CD14-positive monocyte (primary cell): Measurements from ENCODE around the gene LRRC7. TPM values are rescaled to one million over a fixed set of nuclear protein-coding genes. Genes with fewer than 3 reads are reported as not detected.

Experiments
- DNase-seq, 3 donors: peaks; one replicate each; pipeline ENCODE4 v3.0.0-alpha.2; 2011 to 2022
- H2AFZ ChIP-seq: 2 replicates; pipeline ENCODE4 v1.6.0; 2012; ENCODE audit warnings: mild to moderate bottlenecking, low read depth, low read length, inconsistent platforms; ENCODE audit not compliant: insufficient read depth, poor library complexity, severe bottlenecking
- H3K27ac ChIP-seq, 2 donors: 1 replicate in 1 of 2; 2 replicates in 1 of 2; pipeline ENCODE4 v1.5.1; 2012 to 2013; ENCODE audit warnings: low read length in 2 of 2, control low read depth in 1 of 2, inconsistent platforms in 1 of 2, low read depth in 1 of 2, mild to moderate bottlenecking in 1 of 2
- H3K27me3 ChIP-seq, 2 donors: one replicate each; pipeline versions ENCODE4 v1.6.0 to v1.6.1; 2011 to 2013; ENCODE audit warnings: low read length in 2 of 2; ENCODE audit not compliant: control insufficient read depth in 2 of 2, insufficient read depth in 2 of 2
- H3K36me3 ChIP-seq, 2 donors: replicated peaks in 1 of 2; 1 replicate in 1 of 2; 2 replicates in 1 of 2; pipeline versions ENCODE4 v1.5.1 to v1.6.1; 2012 to 2013; ENCODE audit warnings: low read length in 2 of 2, control low read depth in 1 of 2, inconsistent platforms in 1 of 2, mild to moderate bottlenecking in 1 of 2; ENCODE audit not compliant: insufficient read depth in 2 of 2, control insufficient read depth in 1 of 2
- H3K4me1 ChIP-seq, 2 donors: 1 replicate in 1 of 2; 2 replicates in 1 of 2; pipeline versions ENCODE4 v1.5.1 to v1.6.1; 2012 to 2013; ENCODE audit warnings: low read length in 2 of 2, control low read depth in 1 of 2, inconsistent platforms in 1 of 2, mild to moderate bottlenecking in 1 of 2, moderate library complexity in 1 of 2; ENCODE audit not compliant: insufficient read depth in 2 of 2, control insufficient read depth in 1 of 2
- H3K4me2 ChIP-seq: replicated peaks from 2 replicates; pipeline ENCODE3; 2012; ENCODE audit warnings: low read length, moderate library complexity, mild to moderate bottlenecking; ENCODE audit not compliant: poor library complexity, severe bottlenecking; ENCODE audit errors: extremely low read depth
- H3K4me3 ChIP-seq, 3 experiments: fragments of 200-600 bp in 1 of 3; sonication (generic) in 1 of 3; replicated peaks in 1 of 3; 1 replicate in 2 of 3; 2 replicates in 1 of 3; pipeline ENCODE4 v1.5.1; 2011 to 2013; ENCODE audit warnings: low read length in 3 of 3, mild to moderate bottlenecking in 3 of 3, control low read depth in 2 of 3, low read depth in 2 of 3, inconsistent platforms in 1 of 3, moderate library complexity in 1 of 3
- H3K79me2 ChIP-seq: 2 replicates; pipeline ENCODE4 v1.6.0; 2012; ENCODE audit warnings: mild to moderate bottlenecking, control low read depth, inconsistent platforms, low read length, moderate library complexity; ENCODE audit not compliant: insufficient read depth
- H3K9ac ChIP-seq: 2 replicates; pipeline ENCODE4 v1.6.0; 2017; ENCODE audit warnings: low read length, mild to moderate bottlenecking; ENCODE audit not compliant: insufficient read depth, poor library complexity, severe bottlenecking
- H3K9me3 ChIP-seq, 2 donors: replicated peaks in 1 of 2; 1 replicate in 1 of 2; 2 replicates in 1 of 2; pipeline versions ENCODE4 v1.5.1 to v1.6.1; 2012 to 2013; ENCODE audit warnings: low read length in 2 of 2, control low read depth in 1 of 2; ENCODE audit not compliant: control insufficient read depth in 1 of 2, insufficient read depth in 1 of 2
- H4K20me1 ChIP-seq: 2 replicates; pipeline ENCODE4 v1.6.0; 2012; ENCODE audit warnings: mild to moderate bottlenecking, low read length, control low read depth, moderate library complexity; ENCODE audit not compliant: insufficient read depth
- H3K27ac Mint-ChIP-seq, 7 donors: one replicate each; pipeline ENCODE4 v1.8.0; 2020; ENCODE audit warnings: mild to moderate bottlenecking in 7 of 7, mixed read lengths in 7 of 7, moderate library complexity in 6 of 7, inconsistent platforms in 2 of 7
- H3K27me3 Mint-ChIP-seq, 3 donors: one replicate each; pipeline ENCODE4 v1.8.0; 2021 to 2022; ENCODE audit warnings: low read depth in 3 of 3, mild to moderate bottlenecking in 3 of 3, mixed read lengths in 3 of 3, moderate library complexity in 3 of 3, inconsistent platforms in 1 of 3
- H3K36me3 Mint-ChIP-seq, 2 donors: one replicate each; pipeline ENCODE4 v1.8.0; 2020; ENCODE audit warnings: mixed read lengths in 2 of 2, inconsistent platforms in 1 of 2, mild to moderate bottlenecking in 1 of 2
- H3K4me1 Mint-ChIP-seq: one replicate; pipeline ENCODE4 v1.8.0; 2020; ENCODE audit warnings: mild to moderate bottlenecking, mixed read lengths
- H3K4me3 Mint-ChIP-seq, 2 donors: one replicate each; pipeline ENCODE4 v1.8.0; 2020; ENCODE audit warnings: mild to moderate bottlenecking in 2 of 2, mixed read lengths in 2 of 2, moderate library complexity in 1 of 2
- H3K9me3 Mint-ChIP-seq, 7 donors: one replicate each; pipeline ENCODE4 v1.8.0; 2020 to 2022; ENCODE audit warnings: mixed read lengths in 7 of 7, mild to moderate bottlenecking in 6 of 7, moderate library complexity in 6 of 7, inconsistent platforms in 2 of 7
- CTCF ChIP-seq: fragments of 200-600 bp; IDR thresholded peaks from one replicate; pipeline ENCODE4 v1.8.0; 2022; ENCODE audit warnings: antibody characterized with exemption, mild to moderate bottlenecking
- WGBS: methylation state at CpG from one replicate; pipeline ENCODE4 v1.1.5; 2013; ENCODE audit warnings: missing lambda C conversion rate; ENCODE audit not compliant: insufficient coverage; 5-methylcytosine and 5-hydroxymethylcytosine counted together
- intact Hi-C, 2 donors: fragments of 100-400 bp; cut with micrococcal nuclease; formaldehyde crosslinking; loops; one replicate each; pipeline versions ENCODE4 v1.15.0 to v1.15.1; 2023
- polyA plus RNA-seq, 3 donors: library from polyadenylated mRNA; depleted of rRNA in 1 of 3; unstranded in 2 of 3; stranded (reverse) in 1 of 3; fragments of 300-500 nt in 2 of 3; fragments of >200 nt in 1 of 3; fragmentation: Illumina TruSeq in 2 of 3; gene quantifications; 1 replicate in 2 of 3; 2 replicates in 1 of 3; pipeline ENCODE4 v1.2.3, GENCODE V29; 2012 to 2021

Gene LRRC7
- polyA plus RNA-seq, 3 donors = not detected

- Histone ChIP-seq H3K27me3 (no peaks in the 10 kb centered on the region), H3K4me1 (no peaks in the 10 kb centered on the region), H3K4me3 (no peak overlapping the region), H4K20me1 (no peaks in the 10 kb centered on the region), H3K9me3 (no peaks in the 10 kb centered on the region), H3K27ac (no peak overlapping the region), H3K9ac (no peak overlapping the region), H3K4me2 (no peak overlapping the region), H3K79me2 (no peaks in the 10 kb centered on the region), H3K36me3 (no peaks in the 10 kb centered on the region), H2AFZ (no peak overlapping the region)
- Mint-ChIP-seq H3K9me3 (peaks cover 0 to under 1% (median 0%) of the 10 kb centered on the region in 7 donors), H3K4me3 (no peak overlapping the region), H3K36me3 (no peaks in the 10 kb centered on the region), H3K4me1 (no peaks in the 10 kb centered on the region), H3K27ac (no peak overlapping the region), H3K27me3 (peaks cover 0 to 2% (median 0%) of the 10 kb centered on the region in 3 donors)
- intact Hi-C loops = no loop called here
- no CpG with 5 or more reads among the region's 1 CpG for WGBS
- TF ChIP-seq CTCF = no peak
- no peak for DNase-seq
These were observed 22.1 kb downstream of the LRRC7 start for GRCh38 chr1:69589799-69590198.

- Histone ChIP-seq H3K4me3 (no peak overlapping the region), H3K4me1 (no peaks in the 10 kb centered on the region), H3K79me2 (no peaks in the 10 kb centered on the region), H3K27ac (no peak overlapping the region), H3K9ac (no peak overlapping the region), H3K27me3 (no peaks in the 10 kb centered on the region), H3K36me3 (no peaks in the 10 kb centered on the region), H2AFZ (no peak overlapping the region), H4K20me1 (no peaks in the 10 kb centered on the region), H3K4me2 (no peak overlapping the region), H3K9me3 (no peaks in the 10 kb centered on the region)
- no peak overlapping the region for H3K27ac Mint-ChIP-seq
- H3K27me3 Mint-ChIP-seq = no peaks in the 10 kb centered on the region
- no peak overlapping the region for H3K4me3 Mint-ChIP-seq
- peaks cover 0 to 5% (median 0%) of the 10 kb centered on the region in 7 donors for H3K9me3 Mint-ChIP-seq
- H3K36me3 Mint-ChIP-seq = no peaks in the 10 kb centered on the region
- intact Hi-C loops = no loop called here
- DNase-seq = no peak
- TF ChIP-seq CTCF = no peak
- no peaks in the 10 kb centered on the region for H3K4me1 Mint-ChIP-seq
- WGBS = no CpG with 5 or more reads among the region's 6 CpGs
These were observed 24.6 kb downstream of the LRRC7 start for GRCh38 chr1:69592341-69592740.
